ENCODE measurements around the gene KRTAP4-11.

DNA sequence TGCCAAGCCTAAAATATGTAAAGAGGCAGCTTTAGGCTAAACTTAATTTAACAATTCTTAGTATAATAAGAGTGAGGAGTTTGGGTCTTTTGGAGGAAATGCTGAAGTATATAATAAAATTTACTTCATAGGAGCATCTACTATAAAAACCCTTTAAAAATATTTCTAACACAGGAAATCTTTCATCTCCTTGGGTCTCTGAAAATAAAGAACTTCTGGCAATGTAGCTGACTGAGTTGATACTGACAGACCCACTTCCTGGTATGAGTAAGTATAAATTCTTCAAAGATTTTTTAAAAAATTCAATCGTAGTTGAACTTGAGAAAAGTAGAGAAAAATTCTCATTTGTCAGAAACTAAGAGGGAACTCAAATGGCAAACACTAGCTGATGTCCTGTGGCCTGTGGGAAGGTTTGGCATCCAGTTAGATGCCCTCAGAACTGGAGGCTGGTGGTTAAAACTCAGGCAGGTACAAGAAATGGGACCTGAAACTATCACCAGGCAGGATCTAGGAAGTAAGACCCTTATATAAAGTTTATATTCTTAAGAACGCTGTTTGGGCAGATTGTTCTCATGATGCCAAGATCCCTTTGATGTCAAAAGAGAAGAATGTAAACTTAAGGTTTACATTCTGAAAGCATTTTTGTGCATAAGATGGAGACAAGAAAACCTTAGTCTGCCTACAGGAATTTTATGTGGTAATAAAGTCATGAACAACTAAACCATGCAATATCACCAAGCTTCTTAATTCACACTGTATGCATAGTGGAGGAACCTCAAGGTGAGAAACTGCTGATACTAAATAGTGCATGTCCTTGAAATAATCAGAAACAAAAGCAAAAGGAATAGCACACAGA is 15.9 kb upstream of the KRTAP4-11 start:
- TF ChIP-seq POLR2A (IDR thresholded peaks at IDR 0.05): no peak
- TF ChIP-seq, protein P1, sequence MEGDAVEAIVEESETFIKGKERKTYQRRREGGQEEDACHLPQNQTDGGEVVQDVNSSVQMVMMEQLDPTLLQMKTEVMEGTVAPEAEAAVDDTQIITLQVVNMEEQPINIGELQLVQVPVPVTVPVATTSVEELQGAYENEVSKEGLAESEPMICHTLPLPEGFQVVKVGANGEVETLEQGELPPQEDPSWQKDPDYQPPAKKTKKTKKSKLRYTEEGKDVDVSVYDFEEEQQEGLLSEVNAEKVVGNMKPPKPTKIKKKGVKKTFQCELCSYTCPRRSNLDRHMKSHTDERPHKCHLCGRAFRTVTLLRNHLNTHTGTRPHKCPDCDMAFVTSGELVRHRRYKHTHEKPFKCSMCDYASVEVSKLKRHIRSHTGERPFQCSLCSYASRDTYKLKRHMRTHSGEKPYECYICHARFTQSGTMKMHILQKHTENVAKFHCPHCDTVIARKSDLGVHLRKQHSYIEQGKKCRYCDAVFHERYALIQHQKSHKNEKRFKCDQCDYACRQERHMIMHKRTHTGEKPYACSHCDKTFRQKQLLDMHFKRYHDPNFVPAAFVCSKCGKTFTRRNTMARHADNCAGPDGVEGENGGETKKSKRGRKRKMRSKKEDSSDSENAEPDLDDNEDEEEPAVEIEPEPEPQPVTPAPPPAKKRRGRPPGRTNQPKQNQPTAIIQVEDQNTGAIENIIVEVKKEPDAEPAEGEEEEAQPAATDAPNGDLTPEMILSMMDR (IDR thresholded peaks at IDR 0.05 in 4 of 5, conservative IDR thresholded peaks at IDR 0.05 in 1 of 5): no peak

Data from gastrocnemius medialis (tissue), 4 donors.